Measurements from ENCODE around the gene GTF2A1L. TPM values are rescaled to one million over a fixed set of nuclear protein-coding genes. Genes with fewer than 3 reads are reported as not detected.

Gene GTF2A1L
- total RNA-seq, 4 donors from 2014 or later = 0.96 TPM; not detected in 3

DNA sequence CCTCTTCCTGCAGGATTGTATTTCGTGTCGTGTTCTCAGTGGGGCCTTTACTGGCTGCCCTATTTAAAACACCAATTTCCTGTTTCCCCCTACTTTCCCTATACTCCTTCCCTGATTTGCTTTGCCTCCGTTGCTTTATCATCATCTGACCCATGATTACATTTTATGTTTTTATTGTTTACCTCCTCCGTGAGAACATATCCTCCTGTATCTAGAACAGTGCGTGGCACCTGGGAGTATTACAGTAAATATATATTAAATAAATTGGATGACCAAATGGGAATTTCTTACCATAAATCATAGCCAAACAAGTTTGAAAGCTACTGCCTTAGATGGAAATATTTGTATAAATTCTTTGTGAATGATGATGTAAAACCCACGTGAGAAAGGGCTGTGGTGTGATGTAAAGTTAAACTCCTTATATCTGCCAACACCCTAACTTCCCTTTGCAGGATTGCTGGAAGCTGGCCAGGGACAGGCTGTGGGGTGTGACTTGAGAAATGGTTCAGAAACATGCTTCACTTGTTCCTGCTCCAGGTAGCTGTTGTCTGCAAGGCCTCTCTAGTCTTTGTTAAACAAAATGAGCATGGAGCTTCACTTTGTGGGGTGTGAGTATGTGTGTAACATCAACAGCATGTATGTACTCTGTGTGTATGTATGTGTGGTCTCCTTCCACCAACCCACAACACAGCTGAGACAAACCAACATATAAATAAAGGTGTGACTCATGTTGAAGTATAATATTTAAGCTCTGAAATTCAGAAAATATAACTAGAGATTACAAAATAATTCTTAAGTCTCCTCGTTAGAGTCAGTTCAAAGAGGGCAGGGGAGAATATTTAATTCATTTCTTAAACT lies 97.6 kb downstream of the GTF2A1L start:
- no peak for TF ChIP-seq POLR2A (IDR thresholded peaks at IDR 0.05)
- TF ChIP-seq, protein P1, sequence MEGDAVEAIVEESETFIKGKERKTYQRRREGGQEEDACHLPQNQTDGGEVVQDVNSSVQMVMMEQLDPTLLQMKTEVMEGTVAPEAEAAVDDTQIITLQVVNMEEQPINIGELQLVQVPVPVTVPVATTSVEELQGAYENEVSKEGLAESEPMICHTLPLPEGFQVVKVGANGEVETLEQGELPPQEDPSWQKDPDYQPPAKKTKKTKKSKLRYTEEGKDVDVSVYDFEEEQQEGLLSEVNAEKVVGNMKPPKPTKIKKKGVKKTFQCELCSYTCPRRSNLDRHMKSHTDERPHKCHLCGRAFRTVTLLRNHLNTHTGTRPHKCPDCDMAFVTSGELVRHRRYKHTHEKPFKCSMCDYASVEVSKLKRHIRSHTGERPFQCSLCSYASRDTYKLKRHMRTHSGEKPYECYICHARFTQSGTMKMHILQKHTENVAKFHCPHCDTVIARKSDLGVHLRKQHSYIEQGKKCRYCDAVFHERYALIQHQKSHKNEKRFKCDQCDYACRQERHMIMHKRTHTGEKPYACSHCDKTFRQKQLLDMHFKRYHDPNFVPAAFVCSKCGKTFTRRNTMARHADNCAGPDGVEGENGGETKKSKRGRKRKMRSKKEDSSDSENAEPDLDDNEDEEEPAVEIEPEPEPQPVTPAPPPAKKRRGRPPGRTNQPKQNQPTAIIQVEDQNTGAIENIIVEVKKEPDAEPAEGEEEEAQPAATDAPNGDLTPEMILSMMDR (IDR thresholded peaks at IDR 0.05) = no peak
- H3K4me3 ChIP-seq (ENCODE audit: low read depth, poor library complexity, severe bottlenecking) = no peak overlapping the region
- peak in 1 of 2 donors; percentile 66 for DNase-seq (ENCODE audit: low spot score in 2 of 2)
- intact Hi-C loops (cut with DNase I; ENCODE audit: low total_unique reads) = no loop called here
- 61 to 69% methylated on average over 7 of the region's 7 CpGs for WGBS, 2 donors

DNA sequence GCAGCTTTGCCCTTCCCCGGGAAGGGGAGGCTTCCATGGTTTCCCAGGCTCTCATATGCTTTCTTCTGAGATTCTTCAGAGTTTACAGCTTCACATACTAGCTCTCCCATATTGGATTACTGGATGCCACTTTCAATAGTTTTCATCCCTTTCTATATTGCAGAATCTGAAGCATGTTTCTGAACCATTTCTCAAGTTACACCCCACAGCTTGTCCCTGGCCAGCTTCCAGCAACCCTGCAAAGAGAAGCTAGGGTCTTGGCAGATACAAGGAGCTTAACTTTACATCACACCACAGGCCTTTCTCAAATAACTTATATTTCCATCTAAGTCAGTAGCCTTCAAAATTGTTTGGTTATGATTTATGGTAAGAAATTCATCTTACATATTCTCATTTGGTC lies 98.3 kb downstream of the GTF2A1L start:
- DNase-seq (ENCODE audit: low spot score in 2 of 2) = no peak
- no peak overlapping the region for H3K4me3 ChIP-seq (ENCODE audit: low read depth, poor library complexity, severe bottlenecking)
- intact Hi-C loops (cut with DNase I; ENCODE audit: low total_unique reads) = no loop called here
- TF ChIP-seq POLR2A (IDR thresholded peaks at IDR 0.05) = no peak
- TF ChIP-seq, protein P1 (IDR thresholded peaks at IDR 0.05) = no peak
- WGBS, 2 donors = 61 to 62% methylated on average over 1 of the region's 1 CpG

DNA sequence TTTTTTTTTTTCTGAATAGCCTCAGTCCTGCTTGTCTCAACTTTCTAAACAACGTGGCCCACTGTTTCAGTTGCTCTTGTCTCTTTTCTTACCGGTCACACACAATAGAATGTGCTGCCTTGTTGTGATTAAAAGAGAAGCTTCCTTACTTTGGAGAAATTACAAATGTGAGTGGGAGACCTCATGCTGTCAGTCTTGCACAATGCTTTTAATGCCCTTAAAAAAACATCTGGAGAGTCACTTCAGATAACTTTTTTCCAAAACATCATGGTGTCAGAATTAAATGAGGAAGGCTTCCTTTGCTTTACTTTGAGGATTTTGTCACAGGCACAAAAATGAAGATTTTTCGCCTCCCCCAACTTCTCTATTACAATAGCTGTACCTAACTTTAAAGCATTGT lies 100.2 kb downstream of the GTF2A1L start:
- WGBS, 2 donors = 60 to 70% methylated on average over 3 of the region's 3 CpGs
- intact Hi-C loops (cut with DNase I; ENCODE audit: low total_unique reads) = no loop called here
- no peak for TF ChIP-seq POLR2A (IDR thresholded peaks at IDR 0.05)
- TF ChIP-seq, protein P1 (IDR thresholded peaks at IDR 0.05) = no peak
- no peak overlapping the region for H3K4me3 ChIP-seq (ENCODE audit: low read depth, poor library complexity, severe bottlenecking)
- no peak for DNase-seq (ENCODE audit: low spot score in 2 of 2)

DNA sequence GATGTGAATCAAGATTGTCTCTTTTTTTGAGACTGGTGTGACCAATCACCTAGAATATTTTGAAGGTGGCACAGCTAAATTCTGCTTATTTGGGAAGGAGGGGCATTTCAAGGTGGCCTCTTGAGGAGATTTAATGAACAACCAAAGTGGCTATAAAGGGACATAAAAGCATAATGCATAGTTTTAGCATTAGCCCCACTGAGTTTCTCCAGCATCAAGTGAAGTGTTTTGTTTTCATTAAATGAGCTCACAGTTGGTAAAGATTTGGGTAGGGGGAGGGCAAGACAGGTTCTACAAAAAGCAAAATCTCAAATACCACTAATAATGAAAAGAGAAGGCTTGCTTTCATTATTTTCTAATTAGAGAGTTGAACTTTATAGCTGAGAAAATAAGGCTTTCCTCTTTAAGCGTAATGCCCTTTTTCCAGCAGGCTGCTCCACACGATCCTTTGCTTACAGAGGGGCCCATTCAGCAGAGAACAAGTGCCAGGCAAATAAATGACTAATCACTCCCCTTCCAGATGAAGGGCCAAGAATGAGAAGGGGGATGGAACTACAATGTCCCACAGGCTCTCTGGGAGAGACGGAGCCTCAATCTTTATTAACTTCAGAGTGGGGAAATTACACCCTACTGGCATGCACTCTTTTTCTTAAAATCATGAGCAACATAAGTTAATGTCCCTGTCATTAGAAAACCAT lies 102.0 kb downstream of the GTF2A1L start:
- 62 to 63% methylated on average over 3 of the region's 3 CpGs for WGBS, 2 donors
- DNase-seq (ENCODE audit: low spot score in 2 of 2) = no peak
- no peak overlapping the region for H3K4me3 ChIP-seq (ENCODE audit: low read depth, poor library complexity, severe bottlenecking)
- TF ChIP-seq POLR2A (IDR thresholded peaks at IDR 0.05) = no peak
- TF ChIP-seq, protein P1 (IDR thresholded peaks at IDR 0.05) = no peak
- intact Hi-C loops (cut with DNase I; ENCODE audit: low total_unique reads) = no loop called here

DNA sequence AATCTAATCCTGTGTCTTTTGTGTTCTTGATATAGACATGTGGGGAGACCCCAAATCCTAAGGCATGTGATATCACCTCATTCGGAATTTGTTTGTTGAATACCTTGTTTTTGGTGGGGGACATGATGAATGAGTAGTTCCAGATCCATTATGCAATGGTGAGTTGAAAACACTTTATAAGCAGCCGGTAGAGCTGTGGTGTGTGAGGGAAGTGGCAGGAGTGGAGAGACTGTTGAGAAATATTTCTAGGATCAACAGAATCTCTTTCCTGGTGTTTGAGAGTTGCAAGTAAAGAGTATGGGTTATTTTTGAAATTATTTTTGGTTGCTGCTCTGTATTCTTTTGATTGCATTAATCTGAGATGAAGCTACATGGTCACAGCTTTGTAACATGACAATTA lies 103.5 kb downstream of the GTF2A1L start:
- intact Hi-C loops (cut with DNase I; ENCODE audit: low total_unique reads) = no loop called here
- no peak for TF ChIP-seq POLR2A (IDR thresholded peaks at IDR 0.05)
- TF ChIP-seq, protein P1 (IDR thresholded peaks at IDR 0.05) = no peak
- DNase-seq (ENCODE audit: low spot score in 2 of 2) = no peak
- no peak overlapping the region for H3K4me3 ChIP-seq (ENCODE audit: low read depth, poor library complexity, severe bottlenecking)
- 93 to 97% methylated on average over 2 of the region's 2 CpGs for WGBS, 2 donors
